Neuron (in vitro differentiated cells): ENCODE measurements around the gene FUT6.
"Not testable (repeated sequence)": the region's sequence is repeated elsewhere in the genome, so short reads cannot be mapped to it uniquely, and the experiment has no call there.

Experiments used
- H2AFZ ChIP-seq: one replicate; pipeline ENCODE4 v1.6.1; 2013; ENCODE audit warnings: low read depth, mild to moderate bottlenecking, inconsistent platforms, low read length, moderate library complexity
- H3K27me3 ChIP-seq: one replicate; pipeline ENCODE4 v1.6.1; 2013; ENCODE audit warnings: low read length; ENCODE audit not compliant: insufficient read depth
- H3K36me3 ChIP-seq: one replicate; pipeline ENCODE4 v1.6.1; 2013; ENCODE audit warnings: low read length; ENCODE audit not compliant: insufficient read depth
- H3K4me1 ChIP-seq: one replicate; pipeline ENCODE4 v1.6.1; 2013; ENCODE audit warnings: low read length; ENCODE audit not compliant: insufficient read depth
- H3K4me3 ChIP-seq: 2 replicates; pipeline ENCODE4 v1.5.1; 2013; ENCODE audit warnings: mild to moderate bottlenecking, low read length, moderate library complexity
- H3K9me3 ChIP-seq: one replicate; pipeline ENCODE4 v1.6.1; 2013; ENCODE audit warnings: low read length

Gene FUT6

DNA sequence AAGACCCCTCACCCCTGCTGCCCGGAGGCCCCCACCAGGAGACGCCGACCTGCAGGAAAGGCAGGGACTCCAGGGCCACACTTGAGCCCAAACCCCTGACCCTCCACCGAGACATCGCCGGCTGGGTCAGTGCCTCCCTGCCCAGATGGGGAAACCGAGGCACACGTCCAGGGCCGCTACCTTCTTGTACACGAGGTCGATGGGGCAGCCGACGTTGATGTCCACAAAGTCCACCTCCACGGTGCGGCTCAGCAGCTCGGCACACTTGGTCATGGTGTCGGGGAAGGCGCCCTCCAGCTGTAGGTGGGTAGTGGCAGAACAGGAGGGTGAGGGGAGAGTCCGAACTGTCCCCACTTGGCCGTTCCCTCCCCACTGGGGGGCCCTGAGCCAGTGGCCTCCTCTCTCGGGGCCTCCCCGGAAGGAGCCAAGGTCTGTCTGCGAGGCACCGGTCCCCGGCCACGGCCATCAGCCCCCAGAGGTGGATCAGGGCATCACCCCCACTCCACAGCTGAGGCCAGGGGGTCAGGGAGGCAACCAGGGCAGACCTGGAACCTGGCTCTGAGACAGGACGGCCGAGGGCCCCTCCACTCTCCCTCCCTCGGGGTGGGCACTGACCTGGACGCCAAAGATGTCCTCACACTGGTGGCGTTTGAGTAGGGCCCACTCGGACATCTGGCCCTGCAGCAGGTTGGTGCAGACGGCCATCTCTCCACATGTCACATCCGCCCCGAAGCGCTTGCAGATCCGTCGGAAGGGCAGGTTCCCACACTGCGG is 51.9 kb downstream of the FUT6 start:
- Histone ChIP-seq H3K27me3 (no peaks in the 10 kb centered on the region), H3K4me3 (no peak overlapping the region), H2AFZ (no peak overlapping the region), H3K9me3 (no peaks in the 10 kb centered on the region), H3K36me3 (peaks cover 57% of the 10 kb centered on the region), H3K4me1 (peaks cover 7% of the 10 kb centered on the region)

GRCh38 chr19:5786593-5787408 is 52.7 kb downstream of the FUT6 start:
- Histone ChIP-seq H3K9me3 (no peaks in the 10 kb centered on the region), H3K4me1 (peaks cover 7% of the 10 kb centered on the region), H3K4me3 (no peak overlapping the region), H2AFZ (no peak overlapping the region), H3K36me3 (peaks cover 57% of the 10 kb centered on the region), H3K27me3 (no peaks in the 10 kb centered on the region)

GRCh38 chr19:5785423-5785822 is 54.1 kb downstream of the FUT6 start:
- no peak overlapping the region for H3K4me3 ChIP-seq
- no peak overlapping the region for H2AFZ ChIP-seq
- peaks cover 57% of the 10 kb centered on the region for H3K36me3 ChIP-seq
- no peaks in the 10 kb centered on the region for H3K9me3 ChIP-seq
- H3K4me1 ChIP-seq = peaks cover 7% of the 10 kb centered on the region
- H3K27me3 ChIP-seq = no peaks in the 10 kb centered on the region

DNA sequence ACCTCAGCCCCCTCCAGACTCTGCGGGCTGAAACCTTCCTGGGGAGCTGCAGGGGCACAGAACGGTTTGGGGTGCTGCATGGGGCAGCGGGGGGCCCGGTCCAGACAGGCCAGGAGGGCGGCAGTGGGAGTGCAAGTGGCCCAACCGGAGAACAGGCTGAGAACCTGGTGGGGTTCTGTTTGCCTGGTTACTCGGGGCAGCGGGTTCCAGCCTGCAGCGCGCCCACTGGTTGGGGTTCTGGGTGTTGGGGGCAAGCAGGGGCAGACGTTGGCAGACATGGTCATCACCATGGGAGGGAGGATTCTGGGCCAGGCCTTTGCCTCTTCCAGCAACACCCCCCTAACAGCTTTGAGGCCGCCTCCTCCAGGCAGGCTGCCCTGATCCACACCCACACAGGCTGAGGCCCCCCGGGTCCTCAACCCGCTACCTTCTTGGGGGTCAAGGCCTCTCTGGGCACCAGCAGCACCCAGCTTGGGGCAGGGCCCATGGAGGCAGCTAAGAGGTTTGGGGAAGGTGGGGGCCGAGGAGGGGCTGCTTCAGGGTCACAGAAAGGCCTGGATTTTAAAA is 54.8 kb downstream of the FUT6 start, which contains the start of gene PRR22:
PRR22 (minus strand) TSS at position 166 of the 567 bp plus-strand sequence; CDS start at position 80, 86 bp downstream.
- H3K4me3 ChIP-seq = no peak within 1 kb of the TSS
- peaks cover 51% of the 10 kb centered on the region for H3K36me3 ChIP-seq
- H3K27me3 ChIP-seq = no peaks in the 10 kb centered on the region
- H2AFZ ChIP-seq = no peak within 1 kb of the TSS
- no peaks in the 10 kb centered on the region for H3K9me3 ChIP-seq
- H3K4me1 ChIP-seq = no peaks in the 10 kb centered on the region

GRCh38 chr19:5782945-5783919 is 56.3 kb downstream of the FUT6 start:
- peaks cover 40% of the 10 kb centered on the region for H3K36me3 ChIP-seq
- H3K4me3 ChIP-seq = no peak overlapping the region
- no peaks in the 10 kb centered on the region for H3K9me3 ChIP-seq
- H3K27me3 ChIP-seq = no peaks in the 10 kb centered on the region
- no peaks in the 10 kb centered on the region for H3K4me1 ChIP-seq
- no peak overlapping the region for H2AFZ ChIP-seq

DNA sequence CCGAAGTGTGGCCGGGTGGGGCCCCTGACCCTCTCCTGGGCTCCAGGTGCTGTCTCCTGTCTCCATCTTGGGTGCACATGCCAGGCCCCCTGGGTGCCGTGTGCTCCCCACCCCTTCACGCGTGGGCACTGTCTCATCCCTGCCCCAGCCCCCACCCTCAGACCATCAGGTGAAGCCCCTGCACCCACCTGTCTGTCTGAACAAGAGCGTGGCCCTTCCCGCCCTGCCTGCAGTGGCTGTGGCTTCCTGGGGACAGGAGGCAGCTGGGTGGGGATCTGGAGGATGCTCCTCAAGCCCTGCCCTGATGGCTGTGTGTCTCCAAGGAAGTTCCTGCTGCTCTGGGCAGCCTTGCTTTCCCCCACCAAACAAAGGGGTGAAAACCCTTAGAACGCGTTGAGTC is 57.2 kb downstream of the FUT6 start:
- H3K36me3 ChIP-seq = peaks cover 31% of the 10 kb centered on the region
- H3K27me3 ChIP-seq = no peaks in the 10 kb centered on the region
- H3K9me3 ChIP-seq = no peaks in the 10 kb centered on the region
- H2AFZ ChIP-seq = no peak overlapping the region
- H3K4me1 ChIP-seq = no peaks in the 10 kb centered on the region
- H3K4me3 ChIP-seq = no peak overlapping the region

- not testable (repeated sequence) for H3K9me3 ChIP-seq, H3K4me1 ChIP-seq
Observed at GRCh38 chr19:5780916-5781315, 58.6 kb downstream of the FUT6 start.

More at GRCh38 chr19:5780916-5781315, 58.6 kb downstream of the FUT6 start:
- peaks cover 17% of the 10 kb centered on the region for H3K36me3 ChIP-seq
- H3K27me3 ChIP-seq, H2AFZ ChIP-seq, H3K4me3 ChIP-seq: not testable (repeated sequence)
